Measurements from ENCODE around the gene HADHA.

- TF ChIP-seq CTCF (IDR thresholded peaks at IDR 0.05; ENCODE audit: insufficient read depth, low read length): no peak
- TF ChIP-seq GABPA (IDR thresholded peaks at IDR 0.05; ENCODE audit: low read depth): no peak
- TF ChIP-seq POLR2AphosphoS5 (IDR thresholded peaks at IDR 0.05; ENCODE audit: low read depth): no peak
- TF ChIP-seq REST (IDR thresholded peaks at IDR 0.05; ENCODE audit: insufficient replicate concordance, low read depth): no peak
- TF ChIP-seq SPI1 (IDR thresholded peaks at IDR 0.05; ENCODE audit: borderline replicate concordance, low read depth): no peak
Measured at GRCh38 chr2:26285931-26286330, 41.5 kb upstream of the HADHA start.

All from HL-60 (cell line).